GM21576 (cell line): ENCODE results near the gene AMER1.
A peak's percentile ranks its signal among the peaks of the same experiment; 100 is the strongest.
"Not testable (repeated sequence)": the region's sequence is repeated elsewhere in the genome, so short reads cannot be mapped to it uniquely, and the experiment has no call there.

ENCODE experiments used
- ATAC-seq: cut with Tn5 transposase; IDR thresholded peaks from one replicate; pipeline ENCODE4 v1.9.1; 2021; ENCODE audit warnings: mild to moderate bottlenecking, moderate library complexity; ENCODE audit not compliant: unreplicated experiment

Gene AMER1

DNA sequence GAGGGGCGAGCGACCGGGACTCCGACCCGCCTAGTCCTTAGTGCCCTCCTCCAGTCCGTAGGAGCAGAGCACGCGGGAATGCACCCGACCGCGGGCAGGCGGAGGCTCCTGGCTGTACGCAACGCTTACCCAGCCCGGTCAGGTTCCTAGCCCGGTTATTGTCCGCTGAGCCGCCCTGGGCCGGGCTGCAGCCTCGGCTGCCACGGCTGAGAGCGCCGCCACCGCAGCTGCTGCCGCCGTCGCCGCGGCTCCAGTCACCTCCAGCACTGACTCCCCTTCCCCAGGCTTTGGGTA lies at the start of gene AMER1:
Gene AMER1 (minus strand): TSS at position 268 of the 294 bp plus-strand sequence. CDS start 12,422 bp downstream, outside the sequence.
- ATAC-seq = peak; percentile 30

DNA sequence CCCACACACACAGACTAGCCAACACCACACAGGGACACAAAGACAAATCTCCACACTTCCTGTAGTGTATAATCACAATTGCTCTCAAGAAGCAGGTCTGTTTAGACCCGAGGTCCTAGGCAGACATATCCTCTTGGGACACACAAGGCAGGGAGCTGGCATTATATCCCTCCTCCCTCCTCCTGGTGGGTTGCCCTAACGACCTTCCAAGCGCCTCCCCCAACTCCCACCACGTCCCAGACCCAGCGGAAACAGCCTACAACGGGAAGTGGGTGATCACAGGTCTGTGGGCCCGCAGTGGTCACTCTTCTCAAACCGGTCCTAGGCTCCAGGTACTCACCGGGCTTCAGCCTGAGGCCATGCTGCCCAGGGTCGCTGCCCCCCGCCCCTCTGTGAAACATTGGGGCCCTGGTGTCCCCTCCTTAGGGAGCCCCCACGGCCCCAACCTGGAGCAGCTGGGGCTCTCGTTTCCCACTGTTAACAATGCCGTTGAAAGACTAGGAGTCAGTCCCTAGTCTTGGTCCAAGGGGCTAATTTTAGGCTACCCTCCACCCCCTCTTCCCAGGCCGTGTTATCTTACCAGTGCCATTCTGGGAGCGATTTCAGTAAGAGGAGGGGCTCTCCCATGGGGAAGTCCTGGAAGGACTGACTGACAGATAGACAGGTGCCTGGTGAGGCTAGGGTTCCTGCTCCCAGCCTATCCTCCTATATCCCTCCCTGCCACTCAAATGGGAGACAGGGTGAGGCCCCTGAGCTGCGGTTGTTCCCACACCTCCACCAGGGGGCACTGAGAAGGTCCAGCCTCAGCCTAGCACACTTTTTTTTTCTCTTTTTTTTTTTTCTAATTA lies 24.8 kb upstream of the AMER1 start, which contains the start of gene ASB12:
Gene ASB12 (minus strand): TSS at position 485 of the 848 bp plus-strand sequence. CDS start 4,957 bp downstream, outside the sequence.
- ATAC-seq = no peak

DNA sequence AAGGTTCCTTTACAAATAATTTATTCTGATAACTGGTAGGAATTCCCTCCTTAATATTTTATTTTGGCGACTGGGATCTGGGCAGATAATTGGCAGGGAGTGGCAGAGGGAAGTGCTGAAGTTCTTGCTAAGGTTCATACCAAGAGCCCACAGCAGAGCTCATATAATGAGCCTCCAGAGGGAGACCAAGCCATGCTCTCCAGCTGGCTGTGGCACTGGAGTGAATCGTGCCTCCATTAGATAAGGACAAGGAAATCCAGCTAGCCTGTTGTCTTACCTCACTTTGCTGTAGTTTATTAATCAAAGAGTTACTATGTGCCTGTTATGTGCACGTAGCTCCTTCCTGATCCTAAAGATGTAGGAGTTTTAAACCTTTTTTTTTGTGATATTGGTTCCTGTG lies 23.6 kb upstream of the AMER1 start:
- no peak for ATAC-seq

DNA sequence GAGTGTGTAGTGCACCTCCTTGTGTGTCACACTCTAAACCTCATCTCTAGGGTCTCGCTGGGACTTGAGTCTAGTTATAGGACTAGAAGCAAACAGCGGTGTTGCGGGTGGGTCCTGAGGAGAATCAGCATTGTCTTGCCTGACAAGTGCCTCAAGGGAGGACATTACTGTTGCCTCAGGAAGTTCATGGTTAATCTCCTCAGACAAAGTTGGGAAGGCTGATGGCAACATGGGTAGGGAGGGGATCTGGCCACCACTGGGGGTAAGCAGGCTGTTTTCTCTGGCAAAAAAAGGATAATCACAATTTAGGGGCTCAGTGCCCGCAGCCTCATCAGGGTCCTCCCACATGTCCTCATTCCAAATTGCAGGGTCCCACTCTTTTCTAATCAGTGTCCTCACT lies 12.5 kb upstream of the AMER1 start:
- no peak for ATAC-seq

DNA sequence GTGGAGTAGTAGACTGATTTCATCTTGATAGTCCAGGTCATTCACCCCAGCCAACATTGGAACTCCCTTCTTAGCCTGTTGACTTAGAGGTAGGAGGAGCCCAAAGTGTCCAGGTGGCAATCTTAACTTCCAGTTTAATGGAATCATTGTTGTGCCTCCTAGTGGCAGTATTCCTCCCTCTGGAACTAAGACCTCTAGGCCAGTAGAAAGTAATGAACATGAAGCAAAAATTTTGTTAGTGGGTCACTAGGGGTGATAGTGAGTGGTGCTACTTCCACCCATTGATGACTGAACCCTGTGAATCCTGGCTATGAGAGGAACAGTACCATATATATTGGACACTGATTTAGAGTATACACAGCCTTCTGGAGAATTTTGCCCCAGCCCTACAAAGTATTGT lies 8.5 kb upstream of the AMER1 start:
- not testable (repeated sequence) for ATAC-seq

DNA sequence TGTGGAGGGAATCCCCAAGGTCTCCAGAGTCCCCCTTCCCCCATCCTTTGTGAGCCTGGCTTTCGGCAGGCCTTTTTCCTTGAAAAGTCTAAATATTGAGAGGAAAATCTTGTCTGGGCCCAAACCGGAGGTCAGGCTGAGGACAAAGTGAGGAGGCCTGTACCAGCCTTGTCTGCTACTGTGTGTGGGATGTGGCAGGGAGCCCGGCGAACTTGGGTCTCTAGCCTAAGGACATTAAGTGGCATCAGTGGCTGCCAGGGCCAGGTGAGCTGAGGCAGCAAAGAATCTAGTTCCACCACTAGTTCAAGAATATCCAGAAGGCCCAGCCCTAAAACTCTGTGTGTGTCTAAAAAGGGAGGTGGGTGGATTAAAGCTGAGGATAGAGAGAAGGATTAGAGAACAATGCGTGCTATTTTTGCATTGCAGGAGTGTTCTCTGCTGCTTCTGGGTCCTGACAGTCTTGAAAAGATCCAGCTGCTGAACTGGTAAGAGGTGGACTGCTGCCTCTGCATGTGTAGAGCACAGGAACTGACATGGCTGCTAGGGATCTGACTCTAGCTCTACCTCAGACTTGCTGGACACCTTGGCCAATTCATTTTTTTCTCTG lies 1.2 kb upstream of the AMER1 start:
- no peak for ATAC-seq

DNA sequence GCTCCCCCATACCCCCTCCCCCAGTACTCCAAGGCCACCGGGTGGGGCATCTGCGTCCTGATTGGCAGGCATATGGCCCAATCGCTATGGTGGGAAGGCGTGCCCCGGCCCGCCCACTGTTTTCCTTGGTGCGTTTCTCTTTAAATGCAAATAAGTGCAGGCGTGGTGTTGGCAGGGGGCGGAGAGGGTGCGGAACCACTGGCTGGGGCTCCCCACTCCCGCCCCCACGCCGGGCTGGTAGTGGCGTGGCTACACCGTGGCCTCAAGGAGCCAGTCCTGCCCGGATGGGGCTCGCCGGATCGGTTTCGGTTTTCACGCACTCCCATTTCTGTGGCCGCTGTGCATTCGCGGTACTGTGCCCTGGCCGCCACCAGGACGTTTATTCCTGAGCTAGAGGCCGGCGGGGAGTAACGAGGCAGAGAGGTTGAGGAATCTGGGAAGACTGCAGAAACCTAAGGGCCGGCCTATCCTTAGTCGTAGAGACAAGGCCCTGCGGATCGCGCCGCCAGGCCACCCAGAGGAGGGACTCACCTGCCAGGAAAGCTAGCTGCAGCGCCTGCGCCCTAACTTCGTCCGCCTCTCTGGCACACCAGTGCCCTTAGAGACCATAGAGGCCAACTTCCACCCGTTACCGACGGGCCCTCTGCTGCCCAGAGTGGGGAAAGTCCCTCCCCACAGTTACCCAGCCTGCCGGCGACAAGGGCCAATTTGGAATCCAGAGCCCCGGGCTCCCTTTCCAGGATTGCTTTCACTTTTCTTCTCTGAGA lies 410 bp upstream of the AMER1 start:
- peak; percentile 92 for ATAC-seq

DNA sequence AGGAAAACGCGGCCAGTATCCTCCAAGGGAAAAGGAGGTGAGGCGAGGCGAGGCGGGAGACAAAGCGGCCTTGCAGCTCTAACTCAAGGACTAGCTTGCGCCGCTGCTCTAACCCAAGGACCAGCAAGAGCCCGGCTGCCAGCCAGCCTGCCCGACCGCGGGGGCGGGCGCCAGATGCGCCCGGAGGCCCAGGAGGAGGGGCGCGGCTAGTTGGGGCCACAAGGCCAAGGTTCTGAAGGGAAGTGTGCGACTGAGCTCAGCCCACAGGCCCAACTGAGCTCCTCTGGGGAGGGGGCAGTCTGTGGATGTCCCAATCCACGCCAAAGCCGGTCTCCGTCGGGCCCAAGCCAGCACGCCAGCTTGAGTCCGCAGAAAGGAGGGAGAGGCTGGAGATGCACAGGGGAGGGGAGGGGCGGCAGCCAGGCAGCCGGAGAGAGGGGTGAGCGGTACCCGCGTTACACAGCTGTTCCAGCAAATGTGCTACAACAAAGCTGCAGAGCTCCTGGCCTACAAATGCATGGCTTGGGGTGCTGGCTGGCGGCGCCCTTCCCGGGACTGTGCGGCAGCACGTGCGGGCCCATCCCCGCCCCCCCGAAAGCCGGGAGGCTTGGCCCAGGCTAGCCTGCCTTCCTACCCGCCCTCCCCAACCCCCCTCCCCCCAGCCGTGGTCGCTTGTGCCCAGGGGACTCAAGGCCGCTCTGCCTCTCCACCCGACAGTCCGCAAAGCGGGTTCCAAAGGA lies 637 bp downstream of the AMER1 start:
- ATAC-seq = peak; percentile 5

DNA sequence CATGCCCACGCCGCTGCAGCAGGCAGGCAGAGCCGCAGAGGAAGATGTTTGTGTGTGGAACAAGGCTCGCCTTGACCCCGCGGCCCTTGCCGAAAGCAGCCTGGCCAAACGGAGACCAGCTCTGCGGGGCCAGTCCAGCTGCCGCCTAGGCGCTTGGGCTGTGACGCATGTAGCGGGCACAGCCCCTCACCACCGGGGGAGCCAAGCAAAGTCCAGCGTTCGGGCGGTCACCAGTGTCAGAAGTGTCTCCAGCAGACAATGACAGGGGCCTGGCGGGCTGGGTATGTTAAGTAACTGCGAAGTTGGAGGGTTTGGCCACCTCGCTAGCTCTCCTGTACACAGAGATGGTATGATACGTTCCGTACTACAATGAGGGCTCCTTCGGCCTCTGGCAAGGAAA lies 1.3 kb downstream of the AMER1 start:
- no peak for ATAC-seq

DNA sequence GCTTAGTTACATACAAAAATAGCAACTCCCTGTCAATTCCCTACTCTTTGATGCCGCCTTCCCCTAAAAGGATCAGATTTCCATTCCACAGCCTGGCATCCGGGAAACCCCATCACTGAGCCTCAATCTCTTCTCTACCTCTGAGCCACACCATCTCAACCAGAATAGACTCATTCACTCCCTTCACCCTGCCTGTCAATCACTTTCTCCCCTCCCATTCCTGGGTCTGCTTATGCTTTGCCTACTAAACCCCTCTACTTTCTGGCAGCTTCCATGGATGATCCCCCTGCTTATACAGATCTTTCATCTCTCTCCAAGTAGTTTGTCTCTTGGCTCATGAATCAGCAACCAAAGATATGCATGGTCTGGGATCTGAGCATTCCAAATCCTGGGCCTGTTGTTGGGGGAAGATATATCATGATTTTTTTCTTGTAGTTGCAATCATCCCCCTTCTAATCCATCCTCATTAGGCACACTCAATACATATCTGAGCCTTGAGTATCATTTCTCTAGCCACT lies 2.6 kb downstream of the AMER1 start:
- ATAC-seq = no peak

DNA sequence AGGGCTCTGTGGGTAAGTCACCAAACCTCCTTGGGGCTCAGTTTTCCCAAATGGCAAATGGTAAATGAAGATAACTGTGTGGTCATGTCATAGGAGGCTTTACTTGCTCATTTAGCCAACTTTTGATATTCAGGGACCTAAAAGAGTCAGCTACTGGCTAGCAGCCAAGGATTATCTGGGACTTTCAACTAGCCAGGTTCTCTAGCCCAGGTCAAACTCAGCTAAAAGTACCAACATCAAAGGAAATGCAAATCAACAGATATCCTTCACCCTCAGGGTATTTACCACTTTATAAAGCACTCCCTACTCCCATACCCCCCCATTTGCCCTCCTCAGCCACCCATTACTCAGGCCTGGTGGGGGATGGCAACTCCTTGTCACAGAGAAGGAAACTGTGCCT lies 7.5 kb downstream of the AMER1 start:
- no peak for ATAC-seq

DNA sequence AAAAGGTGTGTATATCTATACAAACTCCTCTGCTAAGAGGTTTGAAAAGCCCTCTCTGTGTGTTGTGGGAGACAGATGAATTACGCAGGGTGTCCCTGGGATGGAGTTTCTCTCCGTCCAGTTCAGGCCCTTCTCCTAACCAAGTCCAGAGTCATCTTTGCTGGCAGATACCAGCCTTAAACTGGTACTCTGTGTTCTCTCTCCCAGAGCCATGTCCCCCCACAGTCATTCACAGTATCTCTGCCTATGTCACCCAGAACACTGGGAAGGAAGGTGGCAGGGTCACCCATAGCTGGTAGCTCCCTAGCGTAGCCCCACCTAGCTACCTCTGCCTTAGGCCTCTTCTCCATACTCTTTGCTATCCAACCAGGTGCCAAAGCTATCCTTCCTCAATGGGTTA lies 8.9 kb downstream of the AMER1 start:
- no peak for ATAC-seq

DNA sequence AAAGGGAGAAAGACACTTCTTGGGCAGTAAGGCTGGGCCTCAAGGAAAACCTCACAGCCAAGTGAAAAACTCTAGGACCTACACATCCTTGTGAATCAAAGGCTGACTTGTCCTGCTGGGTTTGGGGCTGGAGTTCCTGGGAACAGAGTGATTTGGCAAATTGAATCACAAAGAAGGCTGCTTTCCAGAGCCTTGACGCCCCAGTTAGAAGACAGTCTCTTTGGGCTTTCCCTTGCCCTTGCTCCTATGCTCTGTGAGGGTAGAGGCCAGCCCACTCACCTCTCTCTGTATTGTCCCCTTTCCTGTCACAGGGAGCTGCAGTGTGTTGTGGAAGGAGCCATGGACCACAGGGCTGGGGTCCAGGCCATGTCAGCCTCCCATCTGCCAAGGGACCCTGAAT lies 9.6 kb downstream of the AMER1 start:
- no peak for ATAC-seq

DNA sequence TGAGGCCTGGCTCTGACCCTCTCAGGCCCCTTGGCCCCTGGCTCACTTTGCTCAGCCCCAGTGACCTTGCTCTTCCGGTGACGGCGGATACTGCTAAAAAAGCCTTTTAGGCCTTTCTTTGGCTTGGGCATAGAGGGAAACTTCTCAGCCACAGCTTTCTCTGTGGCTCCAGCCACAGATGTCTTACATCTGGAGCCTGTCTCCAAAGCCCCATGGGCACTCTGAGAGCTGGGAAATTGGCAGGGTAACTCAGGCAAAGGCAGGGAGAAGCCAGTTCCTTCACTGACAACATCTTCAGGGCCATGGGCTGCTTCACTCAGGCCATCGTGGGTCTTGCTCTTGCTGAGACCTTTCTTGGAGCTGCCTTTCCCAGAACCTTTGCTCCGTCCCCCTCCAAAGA lies 12.8 kb downstream of the AMER1 start:
- ATAC-seq = no peak

DNA sequence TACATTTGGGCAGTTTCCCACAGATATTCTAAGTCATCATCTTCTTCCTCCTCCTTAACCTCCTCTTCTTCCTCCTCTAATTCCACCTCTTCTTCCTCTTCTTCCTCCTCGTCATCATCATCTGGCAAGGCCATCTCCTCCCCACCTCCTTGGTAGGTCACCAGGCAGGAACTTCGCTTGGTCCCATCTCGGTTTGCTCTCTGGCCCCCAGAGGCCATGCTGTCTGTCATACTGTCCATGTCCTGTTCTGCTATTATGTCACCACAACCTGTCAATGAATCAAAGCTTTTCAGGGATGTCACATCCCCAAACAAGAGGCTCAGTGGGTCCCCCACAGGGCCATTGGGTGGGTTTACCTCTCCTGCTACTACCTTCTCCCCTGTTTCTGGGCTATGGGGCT lies 13.5 kb downstream of the AMER1 start:
- ATAC-seq = no peak

DNA sequence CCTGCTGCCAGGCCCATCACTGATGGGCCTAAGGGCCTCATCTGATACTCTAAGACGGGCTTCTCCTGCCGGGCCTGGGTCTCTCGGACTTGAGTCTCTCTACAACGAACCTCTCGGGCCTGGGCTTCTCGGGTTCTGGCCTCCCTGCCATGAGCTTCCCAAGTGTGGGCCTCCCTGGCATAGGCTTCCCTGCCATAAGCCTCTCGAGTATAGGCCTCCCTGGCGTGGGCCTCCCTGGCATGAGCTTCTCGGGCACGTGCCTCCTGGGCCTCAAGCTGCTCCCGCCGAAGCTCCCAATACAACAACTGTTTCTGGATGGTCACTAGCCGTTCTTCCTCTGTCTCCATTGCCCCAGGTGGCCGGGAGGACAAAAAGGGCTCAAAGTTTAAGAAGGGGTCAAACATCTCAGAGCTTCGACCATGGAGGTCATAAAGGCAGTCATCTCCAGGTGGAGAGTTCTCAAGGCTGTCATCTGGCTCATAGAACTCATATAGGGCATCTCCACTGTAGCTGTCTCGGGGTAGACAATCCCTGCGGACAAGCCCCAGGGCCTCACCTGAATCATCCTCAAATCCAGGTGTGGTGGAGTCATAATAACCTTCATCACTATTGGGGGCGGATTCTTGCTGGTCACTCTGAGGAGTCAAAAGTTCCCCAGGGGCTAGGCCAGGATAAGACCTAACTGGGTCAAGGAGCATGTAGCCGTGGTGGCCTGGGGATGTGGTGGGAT lies 14.1 kb downstream of the AMER1 start:
- ATAC-seq = no peak

DNA sequence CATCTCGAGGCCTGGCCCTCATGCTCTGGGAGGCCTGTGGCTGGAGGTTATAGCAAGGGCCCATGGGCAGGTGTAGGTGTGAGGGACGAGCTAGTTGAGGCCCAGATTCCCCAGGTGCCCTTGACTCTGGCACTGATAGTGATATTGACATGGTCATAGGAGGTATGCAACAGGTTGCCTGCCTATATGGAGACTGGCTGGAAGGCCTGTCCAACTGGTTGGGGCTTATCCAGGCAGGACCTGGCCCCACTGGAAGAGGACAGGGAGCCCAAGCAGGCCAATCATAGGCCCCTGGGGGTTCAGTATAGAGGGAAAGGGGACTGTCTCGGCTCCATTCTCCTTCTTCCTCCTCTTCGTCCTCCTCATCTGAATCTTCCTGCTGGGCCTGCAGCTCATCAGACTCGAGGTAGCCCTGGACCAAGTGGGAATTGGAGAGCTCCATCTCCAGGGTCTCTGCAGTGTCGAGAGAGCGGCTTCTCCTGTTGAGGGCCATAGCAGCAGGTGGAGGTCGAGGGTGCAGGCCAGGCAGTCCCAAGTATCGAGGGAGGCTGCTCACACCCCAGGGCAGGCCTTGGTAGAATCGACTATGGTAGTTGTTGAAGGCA lies 15.3 kb downstream of the AMER1 start:
- ATAC-seq = no peak

DNA sequence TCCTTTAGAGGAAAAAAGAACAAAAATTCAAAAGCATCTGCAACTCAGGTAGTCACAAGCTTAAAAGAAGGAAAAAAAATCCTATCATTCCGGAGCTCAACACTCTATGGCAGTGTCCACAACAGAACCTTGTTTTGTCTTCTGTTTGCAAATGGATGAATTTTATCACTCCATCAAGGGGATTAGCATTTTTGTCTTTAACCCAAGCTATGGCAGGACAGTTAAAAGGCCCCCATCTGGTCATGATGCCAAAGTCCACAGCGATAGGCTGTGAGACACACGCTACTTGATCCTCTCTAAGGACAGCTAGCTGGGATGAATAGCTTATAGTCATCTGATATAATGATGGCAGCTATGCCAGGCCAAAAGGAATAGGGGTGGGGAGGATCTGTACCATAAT lies 16.6 kb downstream of the AMER1 start:
- ATAC-seq = no peak

DNA sequence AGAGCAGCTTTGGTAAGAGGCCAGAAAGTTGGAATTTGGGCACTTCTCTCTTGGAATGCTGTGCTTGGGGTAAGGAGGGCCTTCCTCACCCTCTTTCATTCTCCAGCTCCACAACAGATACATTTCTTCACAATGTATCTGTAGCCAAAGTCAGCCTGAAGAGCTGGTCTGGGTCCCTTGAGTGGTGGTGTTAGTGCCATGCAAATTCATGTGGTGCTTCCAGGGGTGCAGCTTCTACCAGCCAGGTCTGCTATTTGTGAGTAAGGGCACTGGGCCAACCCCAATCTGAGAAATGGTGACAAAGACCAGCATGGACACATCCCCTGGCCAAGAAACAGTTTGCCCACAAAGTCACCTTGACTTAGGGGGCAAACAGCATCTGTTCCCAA lies 17.8 kb downstream of the AMER1 start:
- no peak for ATAC-seq
